Stomach (tissue), 9 donors: ENCODE results near the gene ARL4A. TPM values are rescaled to one million over a fixed set of nuclear protein-coding genes. Genes with fewer than 3 reads are reported as not detected.

Experiments
- DNase-seq, 2 donors: peaks; one replicate each; pipeline versions ENCODE4 v3.0.0 to v3.0.0-alpha.2; 2013 to 2019
- H3K27ac ChIP-seq, 5 donors: fragments of 200-600 bp in 4 of 5; sonication (generic) in 4 of 5; one replicate each; pipeline ENCODE4 v1.5.1; 2013 to 2019; ENCODE audit warnings: mild to moderate bottlenecking in 1 of 5, moderate library complexity in 1 of 5
- H3K27me3 ChIP-seq, 3 donors: fragments of 200-600 bp; sonication (generic); one replicate each; pipeline ENCODE4 v1.5.1; 2017 to 2019; ENCODE audit warnings: mixed run types in 1 of 3
- H3K36me3 ChIP-seq, 4 donors: fragments of 200-600 bp; sonication (generic); 1 replicate in 3 of 4; 2 replicates in 1 of 4; pipeline ENCODE4 v1.5.1; 2016 to 2019
- H3K4me1 ChIP-seq, 4 donors: fragments of 200-600 bp; sonication (generic); one replicate each; pipeline ENCODE4 v1.5.1; 2016 to 2019
- H3K4me3 ChIP-seq, 4 donors: fragments of 200-600 bp; sonication (generic) in 3 of 4; one replicate each; pipeline ENCODE4 v1.5.1; 2016 to 2019; ENCODE audit warnings: mild to moderate bottlenecking in 1 of 4
- H3K9me3 ChIP-seq, 4 donors: fragments of 200-600 bp; sonication (generic); one replicate each; pipeline ENCODE4 v1.5.1; 2016 to 2019
- EP300 ChIP-seq: sonication (generic); formaldehyde crosslinking; IDR thresholded peaks from one replicate; pipeline ENCODE4 v1.6.1; 2017; ENCODE audit warnings: antibody characterized with exemption
- POLR2A ChIP-seq, 4 donors: fragments of 450-650 bp; IDR thresholded peaks; one replicate each; pipeline ENCODE4 v1.6.1; 2016; ENCODE audit warnings: antibody characterized with exemption in 4 of 4, control low read depth in 2 of 4, mild to moderate bottlenecking in 1 of 4, moderate library complexity in 1 of 4
- POLR2AphosphoS5 ChIP-seq, 3 donors: sonication (generic); formaldehyde crosslinking; IDR thresholded peaks; one replicate each; pipeline ENCODE4 v1.6.1; 2016; ENCODE audit warnings: antibody characterized with exemption in 3 of 3
- WGBS, 5 donors: extraction: QIAGEN DNeasy Blood & Tissue Kit in 3 of 5; methylation state at CpG; one replicate each; pipeline versions ENCODE4 v1.1.5 to v1.1.7; 2013 to 2018; 5-methylcytosine and 5-hydroxymethylcytosine counted together
- intact Hi-C: fragments of 100-400 bp; cut with DNase I; formaldehyde crosslinking; loops from one replicate; pipeline ENCODE4 v1.15.1; 2023; ENCODE audit warnings: low total_unique reads
- polyA plus RNA-seq, 3 donors: library from polyadenylated mRNA; stranded (reverse); fragments of 200-250 nt; gene quantifications; one replicate each; pipeline ENCODE4 v1.2.3, GENCODE V29; 2013
- total RNA-seq, 5 donors: library from RNA; depleted of rRNA; stranded (reverse); fragments of >200 nt; gene quantifications; one replicate each; pipeline versions ENCODE4 v1.1.0 to v1.2.3, GENCODE V29; 2014 to 2016
- TF ChIP-seq, protein P1 (sequence below), 7 experiments: fragments of 450-650 bp in 4 of 7; fragments of 200-600 bp in 3 of 7; sonication (generic) in 3 of 7; IDR thresholded peaks; one replicate each; pipeline ENCODE4 v1.5.1; 2016 to 2019; ENCODE audit warnings: antibody characterized with exemption in 7 of 7, control low read depth in 2 of 7, mild to moderate bottlenecking in 1 of 7
- donor health status: healthy with polysubstance abuse.
- donor health status: Bipolar disorder and iron deficiency.
- donor health status: healthy.

Gene ARL4A
- total and polyA plus RNA-seq, 8 donors, result 1.2 to 55.4 (median 27.7) TPM

DNA sequence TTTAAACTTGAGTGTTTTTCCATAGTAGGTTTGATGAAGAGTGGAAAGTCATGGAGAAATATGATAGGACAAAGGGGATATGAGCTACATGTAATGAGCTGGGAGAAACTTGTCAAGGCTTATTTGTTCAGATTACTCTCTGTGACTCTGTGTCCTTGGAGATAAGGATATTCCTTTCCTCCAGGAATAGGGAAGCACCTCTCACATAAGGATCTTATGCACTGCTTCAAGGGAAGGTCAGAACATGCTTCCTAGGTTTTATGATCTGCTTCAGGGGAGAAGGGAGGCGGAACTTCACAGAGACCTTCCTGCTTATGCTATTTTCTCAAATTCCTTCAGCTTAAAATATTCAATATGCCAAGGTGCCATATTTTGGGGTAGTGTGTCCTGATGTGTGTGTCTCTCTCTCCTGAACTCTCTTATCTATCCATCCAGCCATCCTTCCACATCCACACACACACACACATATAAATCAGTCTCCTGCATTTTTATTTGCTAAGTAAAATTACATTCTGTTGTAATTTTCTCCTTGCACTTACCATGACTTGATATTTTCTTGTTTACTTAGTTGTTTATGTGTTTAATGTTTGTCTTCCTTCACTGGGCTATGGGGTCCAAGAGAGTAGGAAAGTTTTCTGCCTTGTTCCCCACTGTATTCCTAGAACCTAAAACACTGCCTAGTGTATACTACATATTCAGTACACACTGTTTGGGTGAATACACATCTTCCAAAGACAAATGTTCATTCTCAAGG is 26.4 kb downstream of the ARL4A start:
- WGBS, 5 donors, result 89 to 100% (median 94%) methylated on average over 1 of the region's 1 CpG
- no peak for DNase-seq
- intact Hi-C loops, result no loop called here
- Histone ChIP-seq H3K4me3 (no peak overlapping the region), H3K4me1 (peaks cover under 1 to 45% (median 20%) of the 10 kb centered on the region in 4 donors), H3K27me3 (no peaks in the 10 kb centered on the region), H3K27ac (peak overlapping the region in 1 of 5 donors; percentile 88), H3K9me3 (no peaks in the 10 kb centered on the region), H3K36me3 (no peaks in the 10 kb centered on the region)
- no peak for TF ChIP-seq POLR2AphosphoS5 (IDR thresholded peaks at IDR 0.05)
- no peak for TF ChIP-seq POLR2A (IDR thresholded peaks at IDR 0.05)
- TF ChIP-seq EP300, result no peak
- TF ChIP-seq, protein P1, sequence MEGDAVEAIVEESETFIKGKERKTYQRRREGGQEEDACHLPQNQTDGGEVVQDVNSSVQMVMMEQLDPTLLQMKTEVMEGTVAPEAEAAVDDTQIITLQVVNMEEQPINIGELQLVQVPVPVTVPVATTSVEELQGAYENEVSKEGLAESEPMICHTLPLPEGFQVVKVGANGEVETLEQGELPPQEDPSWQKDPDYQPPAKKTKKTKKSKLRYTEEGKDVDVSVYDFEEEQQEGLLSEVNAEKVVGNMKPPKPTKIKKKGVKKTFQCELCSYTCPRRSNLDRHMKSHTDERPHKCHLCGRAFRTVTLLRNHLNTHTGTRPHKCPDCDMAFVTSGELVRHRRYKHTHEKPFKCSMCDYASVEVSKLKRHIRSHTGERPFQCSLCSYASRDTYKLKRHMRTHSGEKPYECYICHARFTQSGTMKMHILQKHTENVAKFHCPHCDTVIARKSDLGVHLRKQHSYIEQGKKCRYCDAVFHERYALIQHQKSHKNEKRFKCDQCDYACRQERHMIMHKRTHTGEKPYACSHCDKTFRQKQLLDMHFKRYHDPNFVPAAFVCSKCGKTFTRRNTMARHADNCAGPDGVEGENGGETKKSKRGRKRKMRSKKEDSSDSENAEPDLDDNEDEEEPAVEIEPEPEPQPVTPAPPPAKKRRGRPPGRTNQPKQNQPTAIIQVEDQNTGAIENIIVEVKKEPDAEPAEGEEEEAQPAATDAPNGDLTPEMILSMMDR (IDR thresholded peaks at IDR 0.05), result no peak

DNA sequence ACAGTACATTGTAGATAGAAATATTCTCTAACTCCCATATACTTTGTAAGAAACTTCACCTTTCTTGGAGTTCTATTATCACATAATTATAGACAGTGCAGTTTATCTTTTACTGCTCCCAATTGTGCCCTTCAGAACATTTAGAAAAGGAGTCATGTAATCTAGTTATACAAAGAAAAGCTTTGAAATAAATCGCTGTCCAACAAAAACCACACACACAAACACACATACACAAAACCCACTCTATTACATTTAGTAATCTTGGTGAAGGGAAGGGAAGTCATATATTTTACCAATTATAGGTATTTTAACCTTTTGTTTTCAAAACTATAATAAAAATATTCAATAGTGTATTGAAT is 26.9 kb downstream of the ARL4A start:
- intact Hi-C loops, result no loop called here

DNA sequence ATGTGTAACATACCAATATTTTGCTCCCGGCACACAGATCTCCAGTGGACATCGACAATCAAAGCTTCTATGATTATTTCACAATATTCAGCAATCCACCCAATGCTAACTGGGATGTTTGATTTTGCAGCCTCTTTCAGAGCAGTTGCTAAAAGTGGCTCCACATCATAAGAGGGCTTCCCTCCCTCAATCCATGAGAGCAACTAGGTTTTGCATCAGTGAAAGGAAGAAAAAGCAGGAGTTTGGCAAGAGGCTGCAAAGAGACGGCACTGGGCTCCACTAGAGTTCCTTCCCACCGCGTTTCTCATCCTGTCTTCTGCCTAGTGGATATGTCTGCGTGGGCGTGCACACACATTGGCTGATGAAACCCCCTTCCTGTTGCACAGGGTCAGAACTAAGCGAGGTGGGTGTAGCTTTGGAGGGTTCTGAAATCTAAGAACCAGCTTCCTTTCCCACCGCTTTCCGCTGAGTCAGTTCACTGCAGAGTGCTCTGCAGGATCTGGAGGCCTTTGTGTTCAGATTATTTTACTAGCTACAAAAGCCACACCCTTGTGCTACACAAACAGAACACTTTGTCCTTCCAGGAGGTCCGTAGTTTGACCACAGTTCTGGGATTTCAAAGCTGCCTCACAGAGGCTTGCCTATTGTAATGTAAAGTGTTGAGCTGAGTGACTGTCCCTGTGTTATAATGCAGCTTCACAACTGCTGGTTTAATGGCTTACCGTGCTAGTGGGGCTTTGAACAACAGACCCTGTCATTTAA is 28.1 kb downstream of the ARL4A start:
- intact Hi-C loops, result no loop called here
- Histone ChIP-seq H3K27me3 (no peaks in the 10 kb centered on the region), H3K4me1 (peaks cover 12 to 62% (median 28%) of the 10 kb centered on the region in 4 donors), H3K36me3 (no peaks in the 10 kb centered on the region), H3K9me3 (no peaks in the 10 kb centered on the region), H3K27ac (peak overlapping the region; percentile 78 to 88 (median 82)), H3K4me3 (peak overlapping the region; percentile 3 to 38 (median 31))
- 7 to 19% (median 13%) methylated on average over 12 of the region's 12 CpGs for WGBS, 5 donors
- peak in 1 of 4 donors; percentile 41 for TF ChIP-seq POLR2A (IDR thresholded peaks at IDR 0.05)
- TF ChIP-seq POLR2AphosphoS5 (IDR thresholded peaks at IDR 0.05), result peak; percentile 45 to 94 (median 89)
- TF ChIP-seq EP300, result no peak
- TF ChIP-seq, protein P1 (IDR thresholded peaks at IDR 0.05), result no peak
- peak; percentile 79 to 89 for DNase-seq

More for the DNA sequence above, 26.9 kb downstream of the ARL4A start:
- Histone ChIP-seq H3K4me3 (no peak overlapping the region), H3K36me3 (no peaks in the 10 kb centered on the region), H3K27me3 (no peaks in the 10 kb centered on the region), H3K9me3 (no peaks in the 10 kb centered on the region), H3K4me1 (peaks cover 6 to 51% (median 23%) of the 10 kb centered on the region in 4 donors), H3K27ac (peak overlapping the region in 1 of 5 donors; percentile 88)
- 56 to 82% (median 69%) methylated on average over 1 of the region's 1 CpG for WGBS, 5 donors
- TF ChIP-seq POLR2A (IDR thresholded peaks at IDR 0.05), result no peak
- TF ChIP-seq, protein P1 (IDR thresholded peaks at IDR 0.05), result no peak
- no peak for TF ChIP-seq POLR2AphosphoS5 (IDR thresholded peaks at IDR 0.05)
- no peak for TF ChIP-seq EP300
- no peak for DNase-seq

DNA sequence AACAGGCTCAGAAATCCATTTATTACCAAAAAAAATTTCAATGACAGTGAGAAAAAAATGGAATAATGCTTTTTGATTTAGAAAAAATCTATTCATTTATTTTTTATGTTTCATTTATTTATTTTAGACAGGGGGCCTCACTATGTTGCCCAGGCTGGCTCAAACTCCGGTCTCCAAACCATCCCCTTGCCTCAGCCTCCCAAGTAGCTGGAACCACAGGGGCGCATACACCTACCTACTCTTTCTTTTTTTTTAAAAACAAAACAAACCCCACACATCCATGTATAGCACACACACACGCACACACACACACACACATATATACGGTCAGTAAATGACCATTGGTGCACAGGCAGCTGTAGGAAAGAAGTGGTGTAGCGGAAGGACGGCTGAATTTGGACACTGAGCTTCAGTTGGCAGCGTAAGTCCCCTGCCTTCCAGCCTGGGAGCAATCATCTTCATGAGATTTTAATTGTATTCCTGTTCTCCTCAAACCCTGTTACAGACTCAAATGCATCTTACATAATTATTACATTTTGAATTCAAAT is 28.8 kb downstream of the ARL4A start:
- 51 to 77% (median 64%) methylated on average over 7 of the region's 7 CpGs for WGBS, 5 donors
- Histone ChIP-seq H3K4me1 (peaks cover 12 to 62% (median 28%) of the 10 kb centered on the region in 4 donors), H3K9me3 (no peaks in the 10 kb centered on the region), H3K27ac (peak overlapping the region; percentile 53 to 88 (median 82)), H3K4me3 (no peak overlapping the region), H3K27me3 (no peaks in the 10 kb centered on the region), H3K36me3 (no peaks in the 10 kb centered on the region)
- peak in 1 of 2 donors; percentile 42 for DNase-seq
- TF ChIP-seq POLR2AphosphoS5 (IDR thresholded peaks at IDR 0.05), result no peak
- TF ChIP-seq POLR2A (IDR thresholded peaks at IDR 0.05), result no peak
- TF ChIP-seq, protein P1 (IDR thresholded peaks at IDR 0.05), result no peak
- TF ChIP-seq EP300, result no peak
- intact Hi-C loops, result no loop called here
